MM.1S (cell line): Measurements from ENCODE around the gene BTD.

ENCODE experiments used
- EZH2 ChIP-seq: fragments of 300-600 bp; sonication (generic); optimal IDR thresholded peaks from 2 replicates; pipeline ENCODE3; 2017; ENCODE audit warnings: low read depth, mild to moderate bottlenecking, antibody characterized with exemption, low read length, mixed read lengths
- TF ChIP-seq, protein P1 (sequence below): fragments of 300-600 bp; sonication (generic); IDR thresholded peaks from 2 replicates; pipeline ENCODE4 v1.5.1; 2016; ENCODE audit warnings: antibody characterized with exemption, low read length, mixed read lengths

DNA sequence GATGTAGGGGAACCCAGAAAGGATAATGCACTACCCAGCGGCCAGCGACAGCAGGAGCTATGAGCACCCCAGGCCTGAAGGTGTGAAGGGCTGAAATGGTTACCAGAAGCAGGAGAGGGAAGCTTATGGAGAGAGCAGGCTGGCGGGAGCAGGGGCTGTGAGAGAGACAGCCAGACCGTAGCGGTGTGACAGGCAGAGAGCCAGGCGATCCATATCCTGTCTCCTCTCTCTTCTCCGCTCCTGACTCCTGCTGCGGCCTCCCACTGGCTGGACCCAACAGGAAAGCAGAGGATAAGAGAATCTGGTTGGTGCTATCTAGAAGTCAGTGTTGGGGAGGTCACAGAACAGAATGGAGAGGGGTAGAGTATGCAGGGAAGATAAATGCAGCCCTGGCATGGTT, 49.9 kb downstream of the BTD start:
- TF ChIP-seq, protein P1, sequence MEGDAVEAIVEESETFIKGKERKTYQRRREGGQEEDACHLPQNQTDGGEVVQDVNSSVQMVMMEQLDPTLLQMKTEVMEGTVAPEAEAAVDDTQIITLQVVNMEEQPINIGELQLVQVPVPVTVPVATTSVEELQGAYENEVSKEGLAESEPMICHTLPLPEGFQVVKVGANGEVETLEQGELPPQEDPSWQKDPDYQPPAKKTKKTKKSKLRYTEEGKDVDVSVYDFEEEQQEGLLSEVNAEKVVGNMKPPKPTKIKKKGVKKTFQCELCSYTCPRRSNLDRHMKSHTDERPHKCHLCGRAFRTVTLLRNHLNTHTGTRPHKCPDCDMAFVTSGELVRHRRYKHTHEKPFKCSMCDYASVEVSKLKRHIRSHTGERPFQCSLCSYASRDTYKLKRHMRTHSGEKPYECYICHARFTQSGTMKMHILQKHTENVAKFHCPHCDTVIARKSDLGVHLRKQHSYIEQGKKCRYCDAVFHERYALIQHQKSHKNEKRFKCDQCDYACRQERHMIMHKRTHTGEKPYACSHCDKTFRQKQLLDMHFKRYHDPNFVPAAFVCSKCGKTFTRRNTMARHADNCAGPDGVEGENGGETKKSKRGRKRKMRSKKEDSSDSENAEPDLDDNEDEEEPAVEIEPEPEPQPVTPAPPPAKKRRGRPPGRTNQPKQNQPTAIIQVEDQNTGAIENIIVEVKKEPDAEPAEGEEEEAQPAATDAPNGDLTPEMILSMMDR: no peak
- TF ChIP-seq EZH2: no peak
